GM18867 (cell line): ENCODE data around the gene DPP3.
A peak's percentile ranks its signal among the peaks of the same experiment; 100 is the strongest.
"Not testable (repeated sequence)": the region's sequence is repeated elsewhere in the genome, so short reads cannot be mapped to it uniquely, and the experiment has no call there.

Experiments
- ATAC-seq: cut with Tn5 transposase; IDR thresholded peaks from one replicate; pipeline ENCODE4 v1.9.1; 2021; ENCODE audit warnings: mild to moderate bottlenecking, moderate library complexity; ENCODE audit not compliant: unreplicated experiment

Gene DPP3

DNA sequence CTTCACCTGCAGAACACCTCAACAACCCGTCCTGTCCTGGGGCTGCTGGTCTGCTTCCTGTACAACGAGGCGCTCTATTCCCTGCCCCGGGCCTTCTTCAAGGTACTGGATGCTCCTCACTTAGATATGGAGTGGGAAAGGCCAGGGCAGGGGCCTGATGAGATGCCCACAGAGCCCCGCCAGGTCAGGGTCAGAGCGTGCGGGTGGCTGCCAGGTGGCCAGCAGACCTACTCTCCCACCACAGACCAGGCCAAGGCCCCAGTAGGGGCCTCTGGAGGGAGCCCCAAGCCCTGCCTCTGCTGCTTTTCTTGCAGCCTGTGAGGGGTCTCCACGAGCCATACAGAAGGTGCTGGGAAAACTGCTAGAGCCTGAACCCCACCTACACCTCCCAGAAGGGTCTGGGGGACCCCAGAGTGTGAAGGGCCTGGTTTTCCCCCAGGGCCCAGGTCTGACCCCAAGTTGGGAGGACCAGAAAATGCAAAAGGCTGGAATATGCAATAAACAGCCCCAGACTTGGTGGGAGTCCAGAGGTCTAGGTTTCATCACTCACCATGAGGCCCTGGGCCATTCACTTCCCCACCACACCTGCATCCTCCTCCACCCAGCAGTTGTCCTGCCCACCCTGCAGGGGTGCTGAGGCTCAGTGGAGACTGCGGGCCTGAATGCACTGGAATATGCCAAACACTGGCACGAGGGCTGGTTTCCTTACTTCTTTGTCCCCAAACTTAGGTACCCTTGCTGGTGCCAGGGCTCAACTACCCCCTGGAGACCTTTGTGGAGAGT lies 50.9 kb downstream of the DPP3 start:
- no peak for ATAC-seq

DNA sequence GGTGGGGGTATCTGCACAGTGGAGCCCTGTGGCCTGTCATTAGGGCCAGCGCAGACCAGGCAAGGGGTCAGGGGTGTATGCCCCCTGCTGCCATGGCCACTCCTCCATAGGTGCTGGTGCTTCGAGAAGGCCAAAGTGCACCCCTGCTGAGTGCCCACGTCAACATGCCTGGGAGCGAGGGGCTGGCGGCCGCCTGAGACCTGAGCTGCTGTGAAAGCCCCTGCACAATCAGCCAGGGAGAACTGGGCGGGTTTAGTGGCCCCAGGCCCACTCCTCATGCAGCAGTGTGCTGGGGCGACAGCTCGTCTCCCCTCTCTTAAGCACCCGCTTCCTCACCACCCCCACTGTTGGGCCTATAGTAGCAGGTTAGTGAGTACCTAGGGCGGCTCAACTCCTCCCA lies 51.6 kb downstream of the DPP3 start:
- ATAC-seq: no peak

DNA sequence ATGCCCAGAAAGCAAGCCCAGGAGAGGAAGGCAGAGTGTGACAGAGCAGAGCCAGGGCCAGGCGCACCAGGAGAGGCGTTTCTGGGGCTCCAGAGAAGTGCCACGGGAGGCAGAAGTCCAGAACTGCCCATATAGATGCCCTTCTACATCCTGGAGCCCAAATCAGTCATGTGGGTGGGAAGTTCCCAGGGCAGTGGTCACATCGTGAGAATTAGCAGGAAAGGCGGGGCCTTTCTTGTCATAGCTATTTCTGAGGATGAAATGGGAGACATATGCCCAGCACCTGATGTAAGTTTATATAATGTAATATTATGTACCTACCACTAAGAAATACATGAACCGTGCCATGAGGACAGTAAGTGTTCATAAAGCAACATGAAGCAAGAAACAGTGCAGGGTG lies 52.5 kb downstream of the DPP3 start:
- no peak for ATAC-seq

DNA sequence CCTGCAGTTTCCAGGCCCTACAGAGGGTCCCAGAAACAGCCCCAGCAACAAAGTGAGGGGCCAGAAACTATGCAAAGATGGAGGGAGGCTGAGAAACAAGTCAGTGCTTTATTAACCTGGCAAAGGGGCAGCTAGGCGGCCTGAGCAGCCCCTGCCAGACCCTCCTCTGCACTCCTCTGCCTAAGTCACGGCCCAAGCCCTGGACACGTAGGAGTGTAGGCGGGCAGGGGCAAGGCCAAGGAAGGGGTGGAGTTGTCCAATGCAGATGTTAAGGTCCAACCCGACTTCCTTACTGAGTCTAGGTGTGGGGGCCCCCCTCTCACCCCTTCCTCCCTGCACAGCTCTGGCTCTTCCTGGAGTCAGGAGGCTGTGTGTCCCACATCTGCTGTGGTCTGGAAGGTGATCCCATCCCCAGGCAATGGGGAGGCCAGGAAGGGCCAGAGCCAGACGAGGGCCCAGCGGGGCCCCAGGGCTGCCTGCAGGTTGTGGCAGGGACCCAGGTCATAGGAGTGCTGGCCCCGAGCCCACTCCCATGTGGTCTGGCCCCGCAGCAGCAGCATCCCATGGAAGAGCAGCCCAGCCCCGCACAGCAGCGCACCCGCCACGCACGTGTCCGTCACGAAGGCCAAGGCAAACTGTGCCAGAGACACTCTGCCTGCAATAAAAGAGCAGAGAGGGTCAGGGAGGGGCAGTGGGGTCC lies 59.1 kb downstream of the DPP3 start:
- ATAC-seq: no peak

DNA sequence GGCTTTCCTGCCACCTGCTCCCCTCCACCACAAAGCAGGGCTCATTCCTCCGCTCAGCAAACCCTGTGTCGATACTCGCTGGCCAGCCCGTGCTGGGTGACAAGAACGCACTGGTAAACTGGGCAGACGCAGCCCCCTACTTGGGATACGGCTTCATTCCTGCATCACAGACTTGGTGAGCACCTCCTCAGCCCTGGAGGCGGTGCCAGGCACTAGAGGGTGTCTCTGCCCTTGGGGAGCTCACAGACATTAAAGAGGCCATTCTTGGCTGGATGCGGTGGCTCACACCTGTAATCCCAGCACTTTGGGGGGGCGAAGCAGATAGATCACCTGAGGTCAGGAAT lies 59.6 kb downstream of the DPP3 start:
- ATAC-seq: no peak

DNA sequence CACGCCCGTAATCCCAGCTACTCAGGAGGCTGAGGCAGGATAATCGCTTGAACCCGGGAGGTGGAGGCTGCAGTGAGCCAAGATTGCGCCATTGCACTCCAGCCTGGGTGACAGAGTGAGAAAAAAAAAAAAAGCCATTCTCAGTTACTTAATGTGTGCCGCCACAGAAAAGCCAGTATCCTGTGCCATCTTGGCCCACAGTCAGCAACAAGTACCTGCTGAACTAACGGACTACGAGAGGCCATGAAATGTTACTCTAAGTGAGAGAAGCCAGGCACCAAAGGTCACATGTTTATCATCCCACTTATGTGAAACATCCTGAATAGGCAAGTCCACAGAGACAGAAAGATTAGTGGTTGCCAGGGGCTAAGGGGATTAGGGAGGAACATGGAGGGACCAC lies 60.4 kb downstream of the DPP3 start:
- not testable (repeated sequence) for ATAC-seq

DNA sequence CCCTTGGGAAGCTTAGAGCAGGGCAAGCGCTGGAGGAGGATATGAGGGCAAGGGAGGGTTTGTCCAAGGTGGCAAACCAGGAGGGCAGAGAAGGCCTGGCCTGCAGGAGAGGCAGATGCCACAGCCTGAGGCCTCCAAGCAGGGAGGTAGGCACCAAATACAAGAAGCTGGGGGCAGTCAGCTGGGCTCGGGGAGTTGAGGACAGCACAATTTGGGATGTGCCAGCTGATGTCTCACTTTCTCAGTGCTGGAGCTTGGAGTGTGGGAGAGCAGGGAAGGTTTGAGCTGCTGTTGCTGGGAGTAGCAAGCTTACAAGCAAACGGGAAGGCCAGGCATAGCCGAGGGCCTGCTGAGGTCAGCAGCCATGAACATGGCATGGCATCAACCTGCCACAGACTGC lies 61.7 kb downstream of the DPP3 start:
- ATAC-seq: no peak

DNA sequence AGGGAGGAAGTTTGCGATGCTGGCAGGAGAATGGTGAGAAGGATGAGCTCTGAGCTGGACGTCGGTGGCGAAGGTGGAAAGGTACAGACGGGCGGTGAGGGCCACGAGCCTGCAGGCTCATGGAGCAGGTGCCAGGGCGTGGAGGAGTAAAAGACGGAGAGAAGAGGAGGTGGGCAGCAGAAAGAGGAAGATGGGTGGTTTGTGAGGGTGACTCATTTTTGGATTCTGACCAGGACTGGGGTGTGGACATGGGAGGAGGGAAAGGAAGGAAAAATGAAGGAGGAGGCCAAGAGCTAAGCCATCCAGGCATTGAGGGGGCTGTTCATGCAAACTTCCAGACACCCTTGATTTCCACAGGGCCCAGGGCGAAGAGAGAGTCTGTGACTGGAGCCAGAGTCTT lies 62.1 kb downstream of the DPP3 start:
- no peak for ATAC-seq

DNA sequence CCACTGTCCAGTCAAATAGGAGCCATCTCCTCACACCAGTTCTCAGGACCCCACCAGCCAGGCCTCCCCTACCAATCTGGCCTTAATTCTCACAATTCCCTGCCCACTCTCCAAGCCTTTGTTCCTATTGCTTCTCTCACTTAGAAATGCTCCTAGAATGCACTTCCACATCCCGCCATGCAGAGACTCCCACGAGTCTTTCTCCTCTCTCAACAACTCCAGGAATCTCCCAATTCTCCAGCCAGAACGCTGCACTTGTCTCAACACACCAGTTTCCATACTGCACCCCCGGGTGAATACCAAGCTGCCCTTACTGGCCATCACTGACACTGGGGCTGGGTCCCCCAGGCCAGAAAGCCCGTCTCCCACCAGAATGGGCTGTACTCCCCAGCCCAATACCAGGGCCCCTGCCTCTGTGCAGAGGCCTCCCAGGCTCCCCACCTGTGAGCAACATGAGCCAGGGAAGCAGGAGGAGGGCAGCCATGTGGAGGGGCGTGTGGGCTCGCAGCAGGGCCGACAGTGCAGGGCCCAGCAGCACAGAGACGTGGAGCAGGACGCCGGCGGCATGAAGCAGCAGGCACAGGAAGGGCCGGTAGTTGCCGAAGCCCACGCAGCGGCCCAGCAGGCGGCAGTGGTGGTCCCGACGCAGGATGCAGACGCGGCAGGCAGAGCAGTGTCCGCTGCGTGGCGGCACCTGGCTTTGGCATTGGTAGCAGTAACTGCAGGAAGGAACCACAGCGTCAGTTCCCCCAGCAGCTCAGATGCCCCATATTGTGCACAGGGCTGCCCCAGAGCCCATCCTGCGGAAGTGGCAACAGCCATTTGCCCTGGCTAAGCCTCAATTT lies 63.3 kb downstream of the DPP3 start:
- no peak for ATAC-seq

DNA sequence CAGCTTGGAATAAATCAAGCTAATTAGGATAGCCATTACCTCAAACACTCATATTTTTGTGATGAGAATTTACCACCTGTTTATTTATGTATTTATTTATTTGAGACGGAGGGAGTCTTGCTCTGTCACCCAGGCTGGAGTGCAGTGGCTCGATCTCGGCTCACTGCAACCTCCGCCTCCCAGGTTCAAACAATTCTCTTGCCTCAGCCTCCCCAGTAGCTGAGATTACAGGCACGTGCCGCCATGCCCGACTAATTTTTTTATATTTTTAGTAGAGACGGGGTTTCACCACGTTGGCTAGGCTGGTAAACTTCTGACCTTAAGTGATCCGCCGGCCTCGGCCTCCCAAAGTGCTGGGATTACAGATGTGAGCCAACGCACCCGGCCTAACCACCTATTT lies 64.7 kb downstream of the DPP3 start:
- not testable (repeated sequence) for ATAC-seq

DNA sequence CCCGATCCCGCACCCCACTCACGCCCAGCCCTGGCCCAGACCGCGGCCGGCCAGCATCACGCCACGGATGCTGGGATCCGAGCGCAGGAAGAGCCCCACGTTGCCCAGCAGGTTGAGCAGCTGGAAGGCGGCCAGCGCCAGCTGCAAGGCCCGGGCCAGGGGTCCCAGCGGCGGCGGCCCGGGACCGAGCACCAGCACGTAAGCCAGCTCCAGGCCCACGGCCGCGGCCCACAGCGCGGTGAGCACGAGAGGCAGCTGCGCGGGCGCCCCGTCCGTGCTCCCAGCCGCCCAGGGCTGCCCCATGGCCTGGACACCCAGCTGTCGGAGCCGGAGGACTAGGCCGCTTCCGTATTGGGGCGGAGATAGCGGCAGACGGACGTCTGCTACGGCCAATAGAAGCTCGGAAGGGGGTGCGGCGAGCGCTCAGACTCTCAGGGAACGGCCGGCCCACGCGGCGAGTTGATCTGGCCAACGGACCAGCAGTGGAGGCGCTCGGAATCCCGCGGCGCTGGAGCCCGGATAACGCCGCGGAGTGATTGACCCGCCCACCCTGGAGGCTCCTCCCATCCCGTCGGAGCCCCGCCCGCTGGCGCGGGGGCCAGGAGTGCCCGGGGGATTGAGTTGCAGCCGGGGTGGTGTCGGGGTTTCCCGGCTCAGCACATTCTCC lies 65.6 kb downstream of the DPP3 start, which contains the start of gene ZDHHC24:
TSS of gene ZDHHC24 (minus strand) at position 348 of the 667 bp plus-strand sequence. CDS start at position 303, 45 bp downstream.
- ATAC-seq: peak; percentile 85

DNA sequence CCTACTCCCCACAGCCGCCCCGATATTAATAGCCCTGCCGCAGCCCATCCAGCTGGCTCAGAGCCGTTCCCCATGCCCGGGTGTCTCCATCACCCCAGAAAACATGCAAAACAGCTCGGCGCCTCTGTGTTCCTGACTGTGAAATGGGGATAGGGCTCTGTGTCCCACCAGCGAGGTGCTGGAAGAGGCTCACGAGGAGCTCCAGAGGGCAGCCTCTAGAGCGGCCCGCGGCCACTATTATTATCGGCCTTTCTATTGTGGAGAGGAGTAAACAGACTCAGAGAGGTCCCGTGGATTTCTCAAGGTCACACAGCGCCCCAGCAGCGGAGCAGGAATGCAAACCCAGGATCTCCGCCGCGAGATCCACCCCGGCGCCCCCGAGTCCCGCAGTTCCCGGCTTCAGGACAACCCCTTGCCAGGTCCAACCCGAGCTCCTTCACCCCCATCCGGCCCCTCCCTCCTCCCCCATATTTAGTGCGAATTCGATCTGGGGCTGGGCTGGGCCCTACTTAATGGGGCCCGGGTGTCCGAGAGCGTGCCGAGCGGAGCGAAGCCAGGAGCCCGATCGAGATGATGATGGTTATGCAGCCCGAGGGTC lies 66.2 kb downstream of the DPP3 start, which contains the start of gene ACTN3:
TSS of gene ACTN3 (plus strand) at position 536 of the 598 bp plus-strand sequence. CDS start at position 571, 35 bp downstream.
- peak; percentile 1 for ATAC-seq

DNA sequence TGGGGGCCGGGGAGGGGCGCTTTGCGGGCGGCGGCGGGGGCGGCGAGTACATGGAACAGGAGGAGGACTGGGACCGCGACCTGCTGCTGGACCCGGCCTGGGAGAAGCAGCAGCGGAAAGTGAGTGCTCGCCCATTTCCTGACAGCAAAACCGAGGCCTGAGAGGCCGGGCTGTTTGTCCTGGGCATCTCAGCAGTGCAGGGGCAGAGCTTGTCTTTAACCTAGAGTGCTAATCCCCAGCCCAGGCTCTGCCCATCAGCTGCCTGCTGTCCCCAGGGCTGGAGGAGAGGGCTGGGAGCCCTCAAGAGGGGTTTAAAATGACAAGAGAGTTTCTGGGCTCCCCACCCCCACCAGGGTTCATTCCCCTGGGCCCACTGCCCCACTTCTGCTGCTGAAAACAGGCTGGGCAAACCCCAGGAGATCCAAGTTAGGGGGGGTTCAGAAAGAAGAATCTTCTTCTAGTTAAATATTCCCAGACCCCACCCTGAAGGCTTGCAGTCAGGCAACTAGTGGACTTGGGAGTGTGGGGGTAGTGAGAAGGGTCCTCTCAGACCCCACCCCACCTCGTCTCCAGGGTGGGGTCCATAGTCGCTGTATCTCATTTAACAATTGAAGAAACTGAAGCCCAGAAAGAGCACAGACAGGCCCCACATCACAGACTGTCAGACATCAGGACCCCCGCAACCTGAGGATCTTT lies 66.9 kb downstream of the DPP3 start:
- no peak for ATAC-seq

DNA sequence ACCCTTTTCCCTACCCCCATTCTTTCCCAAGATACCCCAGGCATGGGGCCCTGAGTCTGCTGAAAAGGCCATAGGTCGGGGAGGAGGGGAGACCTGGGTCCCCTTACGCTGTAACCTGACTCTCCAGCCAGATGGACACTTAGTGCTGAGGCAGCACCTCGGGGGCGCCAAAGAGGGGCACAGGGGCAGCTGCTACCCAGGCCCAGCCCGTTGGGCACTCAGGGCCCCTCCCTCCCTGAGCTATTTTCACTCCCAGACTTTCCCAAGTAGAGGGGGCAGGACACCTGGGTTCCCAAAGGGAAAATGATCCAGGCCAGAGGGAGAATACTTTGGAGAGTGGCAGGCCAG lies 67.4 kb downstream of the DPP3 start:
- no peak for ATAC-seq

DNA sequence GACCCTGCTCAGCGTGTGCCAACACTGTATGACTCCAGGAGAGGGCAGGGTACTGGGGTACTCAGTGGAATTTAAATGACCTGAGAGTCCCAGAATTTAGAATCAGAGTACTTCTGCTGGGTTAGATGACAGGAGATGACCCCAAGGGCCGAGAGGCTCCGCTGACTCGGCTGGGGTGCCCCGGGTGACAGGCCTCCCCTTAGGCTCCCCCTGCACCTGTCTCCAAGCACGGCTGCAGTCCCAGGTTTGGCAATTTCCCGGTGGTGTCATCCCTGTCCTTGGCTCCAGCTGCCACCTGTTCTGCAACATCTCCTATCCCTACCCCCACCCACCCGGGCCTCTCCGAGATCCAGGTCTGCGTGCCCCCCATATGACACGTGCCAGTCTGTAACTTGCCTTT lies 67.8 kb downstream of the DPP3 start:
- ATAC-seq: no peak

DNA sequence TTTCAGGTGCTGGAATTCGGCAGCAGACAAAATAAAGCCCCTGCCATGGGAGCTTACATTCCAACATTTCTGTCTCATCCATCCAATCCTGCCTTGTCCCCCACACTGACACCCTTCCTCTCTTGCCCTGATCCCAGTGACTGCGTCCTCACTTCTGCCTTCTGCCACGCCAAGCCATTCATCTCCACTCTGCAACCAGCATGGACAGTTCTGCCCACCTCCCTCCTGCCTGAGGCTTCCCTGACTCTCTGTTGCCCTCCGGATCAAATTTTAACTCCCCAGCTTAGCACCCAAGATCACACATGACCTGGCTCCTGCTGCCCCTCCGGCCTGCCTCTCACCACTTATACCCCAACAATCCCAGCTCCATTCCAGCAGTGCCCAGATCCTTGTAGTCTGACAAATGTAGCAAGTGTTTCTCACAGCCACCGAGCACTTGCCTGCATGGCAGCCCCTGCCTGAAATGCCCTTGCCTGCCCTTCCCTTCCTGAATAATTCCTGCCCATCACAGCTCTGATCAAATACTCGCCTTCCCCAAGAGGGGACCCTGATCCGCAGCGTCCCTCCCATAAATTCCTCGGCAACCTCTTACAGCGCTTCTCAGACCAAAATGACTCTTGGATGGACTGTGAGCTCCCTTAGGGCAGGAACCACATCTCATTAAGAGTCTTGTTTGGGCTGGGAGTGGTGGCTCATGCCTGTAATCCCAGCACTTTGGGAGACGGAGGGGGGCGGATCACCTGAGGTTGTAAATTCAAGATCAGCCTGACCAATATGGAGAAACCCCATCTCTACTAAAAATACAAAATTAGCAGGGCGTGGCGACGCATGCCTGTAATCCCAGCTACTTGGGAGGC lies 68.8 kb downstream of the DPP3 start:
- ATAC-seq: no peak

DNA sequence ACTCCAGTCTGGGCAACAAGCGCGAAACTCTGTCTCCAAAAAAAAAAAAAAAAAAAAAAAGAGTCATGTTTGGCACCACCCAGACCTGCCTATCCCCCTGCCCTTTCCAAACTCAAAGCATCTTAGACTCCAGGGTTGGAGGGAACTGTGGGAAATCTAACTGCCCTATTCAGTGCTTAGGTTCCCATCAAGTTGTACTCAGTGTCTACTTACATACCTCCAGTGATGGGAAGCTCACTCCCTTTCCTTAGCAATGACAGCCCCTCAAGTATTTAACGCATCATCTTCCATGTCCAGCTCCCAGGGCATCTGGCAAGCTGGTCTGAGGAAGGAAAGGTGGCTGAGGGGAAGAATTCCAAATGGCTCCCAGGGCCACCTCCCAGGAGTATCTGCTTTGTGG lies 69.5 kb downstream of the DPP3 start:
- no peak for ATAC-seq

DNA sequence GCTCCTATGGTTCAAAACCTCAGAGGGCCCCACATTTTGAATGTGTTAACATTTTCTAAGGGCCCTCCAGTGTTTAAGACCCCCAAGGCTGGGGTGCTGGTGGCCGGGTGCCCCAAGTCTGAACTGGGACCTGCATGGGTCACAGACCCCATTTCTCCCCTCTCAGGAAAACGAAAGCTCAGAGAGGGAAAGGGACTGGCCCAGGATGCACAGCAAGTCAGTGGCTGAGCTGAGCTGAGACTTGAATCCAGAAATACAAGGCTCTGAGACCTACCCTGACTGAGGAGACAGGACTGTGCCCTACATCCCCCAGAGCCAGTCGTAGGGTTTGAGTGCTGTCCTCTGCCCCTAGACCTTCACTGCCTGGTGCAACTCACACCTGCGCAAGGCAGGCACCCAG lies 70.7 kb downstream of the DPP3 start:
- ATAC-seq: no peak

DNA sequence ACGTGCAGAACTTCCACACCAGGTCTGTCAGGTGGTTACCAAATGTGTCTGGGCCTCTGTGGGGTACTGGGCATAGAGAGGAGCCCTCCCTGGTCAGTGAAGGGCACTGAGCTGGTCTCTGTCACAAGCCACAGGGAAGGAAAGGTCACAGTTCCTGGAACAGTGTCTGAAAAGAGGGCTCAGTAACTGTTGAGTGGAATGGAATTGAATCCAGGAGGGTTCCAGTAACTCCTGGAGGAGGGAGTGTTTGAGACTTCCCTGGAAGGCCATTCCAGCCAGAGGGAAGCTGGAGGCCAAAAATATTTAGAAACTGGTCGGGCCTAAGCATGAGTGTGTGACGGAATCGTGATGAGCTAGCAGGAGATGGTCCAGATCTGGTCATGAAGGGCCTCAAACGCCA lies 74.4 kb downstream of the DPP3 start:
- no peak for ATAC-seq
